ENCODE measurements around the gene ARF6. TPM values are rescaled to one million over a fixed set of nuclear protein-coding genes. Genes with fewer than 3 reads are reported as not detected.

Gene ARF6
- total RNA-seq, 1 experiment from 2014 or later = 86.4 TPM

GRCh38 chr14:49897414-49897813 lies 4.5 kb downstream of the ARF6 start:
- ATAC-seq = no peak
- peaks cover 80% of the 10 kb centered on the region for H3K79me2 ChIP-seq (ENCODE audit: low read length)

GRCh38 chr14:49897965-49898364 lies 5.1 kb downstream of the ARF6 start:
- POLR2A ChIA-PET (ENCODE audit: unreplicated experiment) = interaction anchor here (0.7 to 1.1 kb wide), 3 partner anchors 9 to 101 kb away, joined by 3 to 13 read pairs (median 4); no protein-coding TSS in a partner anchor
- peak; percentile 28 for ATAC-seq
- H3K27me3 ChIP-seq (ENCODE audit: low read length) = no peaks in the 10 kb centered on the region
- H3K27ac ChIP-seq (ENCODE audit: low read length) = peak overlapping the region; percentile 24
- no TSS peak for BruUV-seq (replicated peaks)
- H3K4me3 ChIP-seq (ENCODE audit: low read length) = peak overlapping the region; percentile 91
- peak; percentile 73 for DNase-seq
- no peaks in the 10 kb centered on the region for H3K9me2 ChIP-seq (replicated peaks; ENCODE audit: low read length)
- peak overlapping the region; percentile 91 for H3K4me2 ChIP-seq (ENCODE audit: low read length)
- peaks cover 7% of the 10 kb centered on the region for H3F3A ChIP-seq (ENCODE audit: low read length, unreplicated experiment)
- peaks cover 32% of the 10 kb centered on the region for H3K4me1 ChIP-seq (ENCODE audit: insufficient read depth, low read length)
- H2AFZ ChIP-seq (ENCODE audit: low read length) = no peak overlapping the region
- peaks cover 75% of the 10 kb centered on the region for H3K79me2 ChIP-seq (ENCODE audit: low read length)
- H4K20me1 ChIP-seq (ENCODE audit: low read length) = peaks cover 54% of the 10 kb centered on the region
- TF ChIP-seq CTCF (conservative IDR thresholded peaks at IDR 0.05; ENCODE audit: low read depth, low read length) = no peak
- no peak for TF ChIP-seq EZH2phosphoT487 (IDR thresholded peaks at IDR 0.05; ENCODE audit: borderline replicate concordance, low read length)
- TF ChIP-seq EZH2 (IDR thresholded peaks at IDR 0.05; ENCODE audit: low read length, unreplicated experiment) = no peak
- H3K9me3 ChIP-seq (ENCODE audit: low read length) = no peaks in the 10 kb centered on the region
- intact Hi-C loops (cut with micrococcal nuclease) = loop anchor here (1.0 to 5.0 kb wide), 5 partner anchors 9 to 164 kb away; no protein-coding TSS in a partner anchor
- H3K36me3 ChIP-seq (ENCODE audit: low read depth, low read length) = peaks cover 37% of the 10 kb centered on the region
- CTCF ChIA-PET = interaction anchor here (0.6 kb wide), 1 partner anchor 50 kb away, joined by 15 read pairs; no protein-coding TSS in a partner anchor
- H3K9ac ChIP-seq (ENCODE audit: low read length) = peak overlapping the region; percentile 100; the same call in 1 of the 2 replicates

More at GRCh38 chr14:49897414-49897813, 4.5 kb downstream of the ARF6 start:
- no peaks in the 10 kb centered on the region for H3K27me3 ChIP-seq (ENCODE audit: low read length)
- POLR2A ChIA-PET (ENCODE audit: unreplicated experiment) = interaction anchor here (0.7 to 1.1 kb wide), 3 partner anchors 10 to 102 kb away, joined by 3 to 13 read pairs (median 4); no protein-coding TSS in a partner anchor
- H4K20me1 ChIP-seq (ENCODE audit: low read length) = peaks cover 54% of the 10 kb centered on the region
- H3K9me2 ChIP-seq (replicated peaks; ENCODE audit: low read length) = no peaks in the 10 kb centered on the region
- H3K27ac ChIP-seq (ENCODE audit: low read length) = peak overlapping the region; percentile 19; the same call in 1 of the 2 replicates
- CTCF ChIA-PET = interaction anchor here (0.6 kb wide), 1 partner anchor 49 kb away, joined by 15 read pairs; no protein-coding TSS in a partner anchor
- no peak for DNase-seq
- TF ChIP-seq CTCF (conservative IDR thresholded peaks at IDR 0.05; ENCODE audit: low read depth, low read length) (no peak), EZH2 (IDR thresholded peaks at IDR 0.05; ENCODE audit: low read length, unreplicated experiment) (no peak), EZH2phosphoT487 (IDR thresholded peaks at IDR 0.05; ENCODE audit: borderline replicate concordance, low read length) (no peak)
- H3K36me3 ChIP-seq (ENCODE audit: low read depth, low read length) = peaks cover 37% of the 10 kb centered on the region
- H2AFZ ChIP-seq (ENCODE audit: low read length) = no peak overlapping the region
- H3K9me3 ChIP-seq (ENCODE audit: low read length) = no peaks in the 10 kb centered on the region
- H3K4me1 ChIP-seq (ENCODE audit: insufficient read depth, low read length) = peaks cover 34% of the 10 kb centered on the region
- peak overlapping the region; percentile 91 for H3K4me2 ChIP-seq (ENCODE audit: low read length)
- BruUV-seq (replicated peaks) = no TSS peak
- intact Hi-C loops (cut with micrococcal nuclease) = loop anchor here (2.0 to 5.0 kb wide), 2 partner anchors 65 to 165 kb away; no protein-coding TSS in a partner anchor
- peaks cover 7% of the 10 kb centered on the region for H3F3A ChIP-seq (ENCODE audit: low read length, unreplicated experiment)
- peak overlapping the region; percentile 91 for H3K4me3 ChIP-seq (ENCODE audit: low read length)
- H3K9ac ChIP-seq (ENCODE audit: low read length) = peak overlapping the region; percentile 100

GRCh38 chr14:49898485-49898884 lies 5.6 kb downstream of the ARF6 start:
- no peaks in the 10 kb centered on the region for H3K9me3 ChIP-seq (ENCODE audit: low read length)
- H3K79me2 ChIP-seq (ENCODE audit: low read length) = peaks cover 70% of the 10 kb centered on the region
- H4K20me1 ChIP-seq (ENCODE audit: low read length) = peaks cover 52% of the 10 kb centered on the region
- DNase-seq (no peak), ATAC-seq (no peak)
- CTCF ChIA-PET = no interaction called here
- POLR2A ChIA-PET (ENCODE audit: unreplicated experiment) = interaction anchor here (1.1 kb wide), 1 partner anchor 9 kb away, joined by 13 read pairs; no protein-coding TSS in a partner anchor
- H3K36me3 ChIP-seq (ENCODE audit: low read depth, low read length) = peaks cover 36% of the 10 kb centered on the region
- no TSS peak for BruUV-seq (replicated peaks)
- H3K27me3 ChIP-seq (ENCODE audit: low read length) = no peaks in the 10 kb centered on the region
- H3K9ac ChIP-seq (ENCODE audit: low read length) = peak overlapping the region; percentile 100; the same call in 1 of the 2 replicates
- H3K4me1 ChIP-seq (ENCODE audit: insufficient read depth, low read length) = peaks cover 32% of the 10 kb centered on the region
- H2AFZ ChIP-seq (ENCODE audit: low read length) = no peak overlapping the region
- intact Hi-C loops (cut with micrococcal nuclease) = loop anchor here (1.0 to 5.0 kb wide), 4 partner anchors 9 to 164 kb away; no protein-coding TSS in a partner anchor
- H3F3A ChIP-seq (ENCODE audit: low read length, unreplicated experiment) = peaks cover 7% of the 10 kb centered on the region
- TF ChIP-seq EZH2phosphoT487 (IDR thresholded peaks at IDR 0.05; ENCODE audit: borderline replicate concordance, low read length) (no peak), EZH2 (IDR thresholded peaks at IDR 0.05; ENCODE audit: low read length, unreplicated experiment) (no peak), CTCF (conservative IDR thresholded peaks at IDR 0.05; ENCODE audit: low read depth, low read length) (no peak)
- H3K4me3 ChIP-seq (ENCODE audit: low read length) = peak overlapping the region; percentile 91
- H3K9me2 ChIP-seq (replicated peaks; ENCODE audit: low read length) = no peaks in the 10 kb centered on the region
- peak overlapping the region; percentile 24 for H3K27ac ChIP-seq (ENCODE audit: low read length)
- H3K4me2 ChIP-seq (ENCODE audit: low read length) = peak overlapping the region; percentile 91
